Mesothelial cell of epicardium (in vitro differentiated cells): Measurements from ENCODE around the gene SEC14L2. TPM values are rescaled to one million over a fixed set of nuclear protein-coding genes. Genes with fewer than 3 reads are reported as not detected.

ENCODE experiments used
- DNase-seq, 2 experiments: peaks; one replicate each; pipeline ENCODE4 v3.0.0; 2021; ENCODE audit warnings: low spot score in 2 of 2; ENCODE audit not compliant: unreplicated experiment in 2 of 2
- H3K27ac Mint-ChIP-seq: 2 replicates; pipeline ENCODE4 v1.8.0; 2021; ENCODE audit warnings: mixed read lengths
- H3K27me3 Mint-ChIP-seq: 2 replicates; pipeline ENCODE4 v1.8.0; 2021; ENCODE audit warnings: low read depth, mixed read lengths
- H3K36me3 Mint-ChIP-seq: 2 replicates; pipeline ENCODE4 v1.8.0; 2021; ENCODE audit warnings: mixed read lengths
- H3K4me1 Mint-ChIP-seq: 2 replicates; pipeline ENCODE4 v1.8.0; 2021; ENCODE audit warnings: mixed read lengths
- H3K4me3 Mint-ChIP-seq: 2 replicates; pipeline ENCODE4 v1.8.0; 2021; ENCODE audit warnings: mild to moderate bottlenecking, moderate library complexity, mixed read lengths
- H3K9me3 Mint-ChIP-seq: 2 replicates; pipeline ENCODE4 v1.8.0; 2021; ENCODE audit warnings: mixed read lengths
- CTCF ChIP-seq: fragments of 200-600 bp; sonication (generic); IDR thresholded peaks from one replicate; pipeline ENCODE4 v1.5.0; 2021; ENCODE audit warnings: antibody characterized with exemption; ENCODE audit not compliant: unreplicated experiment
- total RNA-seq: library from RNA; stranded (reverse); gene quantifications from 3 replicates; pipeline ENCODE4 v1.2.1, GENCODE V29; 2021

Gene SEC14L2
- total RNA-seq, 1 donor from 2014 or later, result 4.3 TPM

DNA sequence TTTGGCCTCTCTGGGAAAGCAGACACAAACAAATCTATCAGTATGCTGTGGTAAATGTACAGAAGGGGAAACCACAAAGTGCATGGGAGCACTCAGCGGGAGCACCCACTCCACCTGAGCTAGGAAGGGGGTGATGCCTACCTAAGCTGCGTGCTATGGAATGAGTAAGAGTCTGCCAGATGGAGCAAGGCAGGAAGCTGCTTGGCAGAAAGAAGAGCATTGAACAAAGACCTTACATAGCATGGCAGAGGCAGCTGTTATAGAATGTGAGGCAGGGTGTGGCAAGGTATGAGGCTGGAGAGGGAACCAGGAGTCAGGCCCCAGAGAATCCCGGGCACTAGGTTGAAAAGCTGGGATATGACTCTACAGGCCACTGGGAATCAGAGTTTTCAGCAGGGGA, 15.0 kb downstream of the SEC14L2 start:
- H3K36me3 Mint-ChIP-seq, result peaks cover 12% of the 10 kb centered on the region
- no peak overlapping the region for H3K4me3 Mint-ChIP-seq
- DNase-seq, result no peak

GRCh38 chr22:30413001-30413400, 16.2 kb downstream of the SEC14L2 start:
- Mint-ChIP-seq H3K27me3 (no peaks in the 10 kb centered on the region), H3K36me3 (peaks cover 13% of the 10 kb centered on the region), H3K4me1 (no peaks in the 10 kb centered on the region), H3K4me3 (no peak overlapping the region), H3K9me3 (no peaks in the 10 kb centered on the region), H3K27ac (no peak overlapping the region)
- no peak for TF ChIP-seq CTCF
- DNase-seq, result no peak

More for the DNA sequence above, 15.0 kb downstream of the SEC14L2 start:
- Mint-ChIP-seq H3K4me1 (no peaks in the 10 kb centered on the region), H3K27me3 (no peaks in the 10 kb centered on the region), H3K27ac (no peak overlapping the region), H3K9me3 (no peaks in the 10 kb centered on the region)
- TF ChIP-seq CTCF, result no peak

GRCh38 chr22:30413745-30414524, 17.1 kb downstream of the SEC14L2 start:
- DNase-seq, result no peak
- no peak for TF ChIP-seq CTCF
- no peaks in the 10 kb centered on the region for H3K9me3 Mint-ChIP-seq
- no peaks in the 10 kb centered on the region for H3K27me3 Mint-ChIP-seq
- H3K36me3 Mint-ChIP-seq, result peaks cover 19% of the 10 kb centered on the region
- H3K27ac Mint-ChIP-seq, result no peak overlapping the region
- no peaks in the 10 kb centered on the region for H3K4me1 Mint-ChIP-seq
- no peak overlapping the region for H3K4me3 Mint-ChIP-seq

- Mint-ChIP-seq H3K27ac (no peak overlapping the region), H3K9me3 (no peaks in the 10 kb centered on the region), H3K36me3 (peaks cover 19% of the 10 kb centered on the region), H3K4me3 (no peak overlapping the region), H3K27me3 (no peaks in the 10 kb centered on the region), H3K4me1 (no peaks in the 10 kb centered on the region)
- TF ChIP-seq CTCF, result no peak
- no peak for DNase-seq
Measured at GRCh38 chr22:30414525-30415047, 17.8 kb downstream of the SEC14L2 start.

- Mint-ChIP-seq H3K27ac (no peak overlapping the region), H3K4me1 (peaks cover 5% of the 10 kb centered on the region), H3K36me3 (peaks cover 22% of the 10 kb centered on the region), H3K9me3 (no peaks in the 10 kb centered on the region), H3K4me3 (no peak overlapping the region), H3K27me3 (no peaks in the 10 kb centered on the region)
- no peak for DNase-seq
- TF ChIP-seq CTCF, result no peak
Measured at GRCh38 chr22:30416403-30416802, 19.6 kb downstream of the SEC14L2 start.
